ENCODE measurements around the gene MRPL27. TPM values are rescaled to one million over a fixed set of nuclear protein-coding genes. Genes with fewer than 3 reads are reported as not detected.

Gene MRPL27
- total RNA-seq, 2 experiments from 2014 or later = 68.8 to 80.2 TPM

DNA sequence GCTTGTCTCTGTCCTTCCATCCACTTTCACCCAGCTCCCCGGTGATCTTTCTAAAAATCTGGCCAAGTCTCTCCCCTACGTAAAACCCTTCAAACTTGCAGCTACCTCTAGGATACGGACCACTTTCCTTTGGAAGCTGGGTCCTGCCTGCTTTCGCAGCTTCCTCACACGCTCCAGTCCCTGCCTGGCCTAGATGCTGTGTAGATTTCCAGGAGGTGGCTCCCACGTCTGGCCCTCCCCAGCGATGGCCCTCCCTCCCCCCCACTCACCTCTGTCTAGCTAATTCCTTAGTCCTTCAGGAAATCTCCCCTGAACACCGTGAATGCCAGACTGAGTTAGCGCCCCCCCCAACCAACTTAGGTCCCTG lies 24.9 kb upstream of the MRPL27 start:
- Histone ChIP-seq H3K4me1 (ENCODE audit: insufficient read depth, low read length, poor library complexity, severe bottlenecking) (peaks cover 18% of the 10 kb centered on the region), H4K20me1 (ENCODE audit: insufficient read depth, low read length) (peaks cover 14% of the 10 kb centered on the region; the same call in 1 of the 2 replicates), H3K4me2 (ENCODE audit: low read length) (peak overlapping the region; percentile 63), H3K9me3 (ENCODE audit: low read length) (no peaks in the 10 kb centered on the region), H3K9me2 (ENCODE audit: insufficient read depth, low read length) (no peaks in the 10 kb centered on the region), H3K36me3 (ENCODE audit: insufficient read depth, low read length) (peaks cover 26% of the 10 kb centered on the region), H3K79me2 (ENCODE audit: insufficient read depth, low read depth, low read length) (peaks cover 30% of the 10 kb centered on the region), H3K27ac (ENCODE audit: low read depth, low read length, poor library complexity, severe bottlenecking) (no peak overlapping the region), H2AFZ (ENCODE audit: low read length) (peak overlapping the region; percentile 86), H3K4me3 (ENCODE audit: low read depth, low read length, poor library complexity, severe bottlenecking) (peak overlapping the region; percentile 84)
- intact Hi-C loops (cut with micrococcal nuclease; ENCODE audit: unreplicated experiment) = loop anchor here (1.0 to 2.0 kb wide), 2 partner anchors 26 to 81 kb away; partner anchors contain the start of gene RSAD1
- no peak for TF ChIP-seq CTCF (conservative IDR thresholded peaks at IDR 0.05; ENCODE audit: low read length)
- TF ChIP-seq EZH2phosphoT487 (IDR thresholded peaks at IDR 0.05; ENCODE audit: borderline replicate concordance, low read depth, low read length) = no peak
- no TSS peak for BruUV-seq (replicated peaks)
- ChIA-PET POLR2A (interaction anchor here (0.6 to 3.6 kb wide), 7 partner anchors 24 to 959 kb away, joined by 3 to 33 read pairs (median 6); partner anchors contain the start of genes ACSF2, EME1 and MRPL27), CTCF (ENCODE audit: unreplicated experiment) (interaction anchor here (0.6 to 1.8 kb wide), 8 partner anchors 23 to 86 kb away, joined by 3 to 7 read pairs (median 4); partner anchors contain the start of genes EME1 and RSAD1)
- DNase-seq (ENCODE audit: low spot score) = no peak

DNA sequence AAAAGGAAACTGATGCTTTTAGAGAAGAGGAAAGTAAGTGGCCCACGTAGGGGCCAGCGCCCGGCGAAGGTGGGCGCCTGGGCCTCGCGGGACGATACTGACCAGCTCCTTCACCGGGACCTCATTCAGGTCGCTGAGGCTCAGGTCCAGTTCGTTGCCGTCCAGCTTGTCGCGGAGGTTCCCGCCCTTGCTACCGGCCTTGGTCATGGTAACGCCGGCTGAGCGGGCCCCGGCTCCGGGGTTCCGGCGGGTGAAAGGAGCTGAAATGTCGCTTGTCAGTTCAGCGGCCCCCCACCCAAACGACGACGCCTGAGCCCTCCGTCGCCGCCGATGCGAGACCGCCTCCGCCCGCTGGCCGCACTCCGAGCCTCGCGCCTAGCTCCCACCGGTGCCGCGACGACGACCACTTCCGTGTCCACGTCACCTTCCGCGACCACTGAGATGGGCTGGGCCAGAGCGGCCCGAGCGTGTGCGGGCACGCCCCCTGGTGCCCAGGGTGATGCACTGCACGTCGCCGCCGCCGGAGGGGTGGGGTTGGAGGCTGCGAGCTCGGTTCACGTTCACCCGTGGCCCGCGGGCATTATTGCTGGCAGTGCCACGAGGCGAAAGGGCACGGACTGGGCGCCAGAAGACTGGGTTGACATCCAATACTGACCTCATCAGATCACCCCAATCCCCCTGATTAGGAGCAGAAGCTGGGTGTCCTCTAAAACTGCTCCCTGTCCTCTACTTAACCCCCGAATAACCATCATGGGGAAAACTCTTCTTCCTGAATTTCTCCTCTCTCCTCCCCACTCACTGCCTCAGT lies 24.3 kb upstream of the MRPL27 start, which contains the start of gene LRRC59:
Gene LRRC59 (minus strand): TSS at position 413 of the 808 bp plus-strand sequence. CDS start 206 bp downstream, at position 207.
- peaks cover 30% of the 10 kb centered on the region for H3K79me2 ChIP-seq (ENCODE audit: insufficient read depth, low read depth, low read length)
- H3K9me2 ChIP-seq (ENCODE audit: insufficient read depth, low read length) = no peaks in the 10 kb centered on the region
- TF ChIP-seq CTCF (conservative IDR thresholded peaks at IDR 0.05; ENCODE audit: low read length) (peak; percentile 82), EZH2phosphoT487 (IDR thresholded peaks at IDR 0.05; ENCODE audit: borderline replicate concordance, low read depth, low read length) (no peak)
- peak; percentile 90 for DNase-seq (ENCODE audit: low spot score)
- H3K9me3 ChIP-seq (ENCODE audit: low read length) = no peaks in the 10 kb centered on the region
- ChIA-PET POLR2A (interaction anchor here (0.5 to 3.6 kb wide), 7 partner anchors 24 to 362 kb away, joined by 3 to 33 read pairs (median 6); partner anchors contain the start of genes ACSF2, EME1 and MRPL27), CTCF (ENCODE audit: unreplicated experiment) (interaction anchor here (0.6 to 1.8 kb wide), 10 partner anchors 23 to 85 kb away, joined by 3 to 7 read pairs (median 4); partner anchors contain the start of genes EME1 and RSAD1)
- peak within 1 kb of the TSS; percentile 86 for H2AFZ ChIP-seq (ENCODE audit: low read length)
- H4K20me1 ChIP-seq (ENCODE audit: insufficient read depth, low read length) = peaks cover 14% of the 10 kb centered on the region; the same call in 1 of the 2 replicates
- peaks cover 32% of the 10 kb centered on the region for H3K36me3 ChIP-seq (ENCODE audit: insufficient read depth, low read length)
- peak within 1 kb of the TSS; percentile 97 for H3K4me2 ChIP-seq (ENCODE audit: low read length)
- H3K4me3 ChIP-seq (ENCODE audit: low read depth, low read length, poor library complexity, severe bottlenecking) = peak within 1 kb of the TSS; percentile 84
- H3K4me1 ChIP-seq (ENCODE audit: insufficient read depth, low read length, poor library complexity, severe bottlenecking) = peaks cover 24% of the 10 kb centered on the region
- no TSS peak for BruUV-seq (replicated peaks)
- H3K27ac ChIP-seq (ENCODE audit: low read depth, low read length, poor library complexity, severe bottlenecking) = peak within 1 kb of the TSS; percentile 4
- intact Hi-C loops (cut with micrococcal nuclease; ENCODE audit: unreplicated experiment) = loop anchor here (1.0 to 2.0 kb wide), 2 partner anchors 25 to 81 kb away; partner anchors contain the start of gene RSAD1

Measured in OCI-LY7 (cell line).